ENCODE measurements around the gene FSIP1.
A peak's percentile ranks its signal among the peaks of the same experiment; 100 is the strongest.

The FSIP1 gene

GRCh38 chr15:39699516-39700374, 82.9 kb downstream of the FSIP1 start:
- in situ Hi-C loops (cut with MboI; ENCODE audit: low pct_unique_long_range_greater_than_20kb, low sequenced_read_pairs): no loop called here
- no peak for DNase-seq

GRCh38 chr15:39698444-39699390, 83.9 kb downstream of the FSIP1 start:
- in situ Hi-C loops (cut with MboI; ENCODE audit: low pct_unique_long_range_greater_than_20kb, low sequenced_read_pairs): no loop called here

GRCh38 chr15:39697509-39697908, 85.1 kb downstream of the FSIP1 start:
- in situ Hi-C loops (cut with MboI; ENCODE audit: low pct_unique_long_range_greater_than_20kb, low sequenced_read_pairs): no loop called here
- DNase-seq: no peak

More at GRCh38 chr15:39698444-39699390, 83.9 kb downstream of the FSIP1 start:
- peak; percentile 15 for DNase-seq

GRCh38 chr15:39695793-39696192, 86.8 kb downstream of the FSIP1 start:
- in situ Hi-C loops (cut with MboI; ENCODE audit: low pct_unique_long_range_greater_than_20kb, low sequenced_read_pairs): no loop called here
- no peak for DNase-seq

GRCh38 chr15:39692356-39693327, 90.0 kb downstream of the FSIP1 start:
- DNase-seq: no peak
- in situ Hi-C loops (cut with MboI; ENCODE audit: low pct_unique_long_range_greater_than_20kb, low sequenced_read_pairs): no loop called here

- in situ Hi-C loops (cut with MboI; ENCODE audit: low pct_unique_long_range_greater_than_20kb, low sequenced_read_pairs): no loop called here
- no peak for DNase-seq
These were observed 91.6 kb downstream of the FSIP1 start for GRCh38 chr15:39690881-39691634.

- in situ Hi-C loops (cut with MboI; ENCODE audit: low pct_unique_long_range_greater_than_20kb, low sequenced_read_pairs): no loop called here
- no peak for DNase-seq
These were observed 94.7 kb downstream of the FSIP1 start for GRCh38 chr15:39687965-39688364.

GRCh38 chr15:39685999-39686613, 96.5 kb downstream of the FSIP1 start:
- in situ Hi-C loops (cut with MboI; ENCODE audit: low pct_unique_long_range_greater_than_20kb, low sequenced_read_pairs): no loop called here

GRCh38 chr15:39685367-39685766, 97.3 kb downstream of the FSIP1 start:
- DNase-seq: no peak
- in situ Hi-C loops (cut with MboI; ENCODE audit: low pct_unique_long_range_greater_than_20kb, low sequenced_read_pairs): no loop called here

More at GRCh38 chr15:39685999-39686613, 96.5 kb downstream of the FSIP1 start:
- DNase-seq: peak; percentile 71

- in situ Hi-C loops (cut with MboI; ENCODE audit: low pct_unique_long_range_greater_than_20kb, low sequenced_read_pairs): no loop called here
- no peak for DNase-seq
These were observed 98.4 kb downstream of the FSIP1 start for GRCh38 chr15:39684233-39684632.

GRCh38 chr15:39682366-39682765, 100.3 kb downstream of the FSIP1 start:
- in situ Hi-C loops (cut with MboI; ENCODE audit: low pct_unique_long_range_greater_than_20kb, low sequenced_read_pairs): no loop called here
- no peak for DNase-seq

GRCh38 chr15:39680868-39681267, 101.8 kb downstream of the FSIP1 start:
- in situ Hi-C loops (cut with MboI; ENCODE audit: low pct_unique_long_range_greater_than_20kb, low sequenced_read_pairs): no loop called here
- DNase-seq: no peak

- no peak for DNase-seq
- in situ Hi-C loops (cut with MboI; ENCODE audit: low pct_unique_long_range_greater_than_20kb, low sequenced_read_pairs): no loop called here
These were observed 110.0 kb downstream of the FSIP1 start for GRCh38 chr15:39672666-39673065.

- in situ Hi-C loops (cut with MboI; ENCODE audit: low pct_unique_long_range_greater_than_20kb, low sequenced_read_pairs): no loop called here
- DNase-seq: no peak
These were observed 110.5 kb downstream of the FSIP1 start for GRCh38 chr15:39672184-39672583.

- no peak for DNase-seq
- in situ Hi-C loops (cut with MboI; ENCODE audit: low pct_unique_long_range_greater_than_20kb, low sequenced_read_pairs): no loop called here
These were observed 112.0 kb downstream of the FSIP1 start for GRCh38 chr15:39670687-39671086.

- no peak for DNase-seq
- in situ Hi-C loops (cut with MboI; ENCODE audit: low pct_unique_long_range_greater_than_20kb, low sequenced_read_pairs): no loop called here
These were observed 113.0 kb downstream of the FSIP1 start for GRCh38 chr15:39669661-39670060.

GRCh38 chr15:39669241-39669640, 113.4 kb downstream of the FSIP1 start:
- in situ Hi-C loops (cut with MboI; ENCODE audit: low pct_unique_long_range_greater_than_20kb, low sequenced_read_pairs): no loop called here
- no peak for DNase-seq

- in situ Hi-C loops (cut with MboI; ENCODE audit: low pct_unique_long_range_greater_than_20kb, low sequenced_read_pairs): no loop called here
- no peak for DNase-seq
These were observed 114.2 kb downstream of the FSIP1 start for GRCh38 chr15:39668457-39668856.
